ENCODE data around the gene USP49.
"Not testable (repeated sequence)": the region's sequence is repeated elsewhere in the genome, so short reads cannot be mapped to it uniquely, and the experiment has no call there.

The USP49 gene

GRCh38 chr6:41895300-41896233 lies at the start of gene USP49:
USP49 (minus strand) TSS chr6:41895375; CDS start chr6:41806983, 88,392 bp downstream.
- DNase-seq = peak; percentile 85

- DNase-seq = no peak
Observed at GRCh38 chr6:41943456-41943855, 48.3 kb upstream of the USP49 start.

GRCh38 chr6:41942882-41943281 lies 47.7 kb upstream of the USP49 start:
- not testable (repeated sequence) for DNase-seq

GRCh38 chr6:41942067-41942851 lies 47.1 kb upstream of the USP49 start:
- no peak for DNase-seq

- peak; percentile 95 for DNase-seq
Observed at GRCh38 chr6:41941280-41942066, 46.3 kb upstream of the USP49 start, which contains the start of gene CCND3. CCND3 (minus strand) TSS chr6:41941808; CDS start chr6:41941649, 159 bp downstream.

- DNase-seq = peak; percentile 52
Observed at GRCh38 chr6:41940759-41941279, 45.6 kb upstream of the USP49 start.

- peak; percentile 49 for DNase-seq
Observed at GRCh38 chr6:41939848-41940758, 44.9 kb upstream of the USP49 start.

- DNase-seq = peak; percentile 53
Observed at GRCh38 chr6:41939176-41939847, 44.1 kb upstream of the USP49 start.

GRCh38 chr6:41938590-41939175 lies 43.5 kb upstream of the USP49 start:
- no peak for DNase-seq

- DNase-seq = no peak
Observed at GRCh38 chr6:41937861-41938574, 42.8 kb upstream of the USP49 start.

GRCh38 chr6:41937472-41937860 lies 42.3 kb upstream of the USP49 start:
- no peak for DNase-seq

GRCh38 chr6:41936073-41936837 lies 41.1 kb upstream of the USP49 start:
- peak; percentile 94 for DNase-seq

- DNase-seq = no peak
Observed at GRCh38 chr6:41935685-41936072, 40.5 kb upstream of the USP49 start.

- DNase-seq = no peak
Observed at GRCh38 chr6:41935193-41935574, 40.0 kb upstream of the USP49 start.

- DNase-seq = no peak
Observed at GRCh38 chr6:41934278-41935192, 39.4 kb upstream of the USP49 start.

GRCh38 chr6:41932378-41932777 lies 37.2 kb upstream of the USP49 start:
- DNase-seq = no peak

- no peak for DNase-seq
Observed at GRCh38 chr6:41931792-41932191, 36.6 kb upstream of the USP49 start.

GRCh38 chr6:41929924-41930323 lies 34.7 kb upstream of the USP49 start:
- DNase-seq = no peak
